Suppressor macrophage treated with lipopolysaccharide for 4 hours (primary cell): ENCODE data around the gene CCDC57.

Source experiments
- DNase-seq: peaks from one replicate; pipeline ENCODE4 v3.0.0-alpha.2; 2020

Gene CCDC57

DNA sequence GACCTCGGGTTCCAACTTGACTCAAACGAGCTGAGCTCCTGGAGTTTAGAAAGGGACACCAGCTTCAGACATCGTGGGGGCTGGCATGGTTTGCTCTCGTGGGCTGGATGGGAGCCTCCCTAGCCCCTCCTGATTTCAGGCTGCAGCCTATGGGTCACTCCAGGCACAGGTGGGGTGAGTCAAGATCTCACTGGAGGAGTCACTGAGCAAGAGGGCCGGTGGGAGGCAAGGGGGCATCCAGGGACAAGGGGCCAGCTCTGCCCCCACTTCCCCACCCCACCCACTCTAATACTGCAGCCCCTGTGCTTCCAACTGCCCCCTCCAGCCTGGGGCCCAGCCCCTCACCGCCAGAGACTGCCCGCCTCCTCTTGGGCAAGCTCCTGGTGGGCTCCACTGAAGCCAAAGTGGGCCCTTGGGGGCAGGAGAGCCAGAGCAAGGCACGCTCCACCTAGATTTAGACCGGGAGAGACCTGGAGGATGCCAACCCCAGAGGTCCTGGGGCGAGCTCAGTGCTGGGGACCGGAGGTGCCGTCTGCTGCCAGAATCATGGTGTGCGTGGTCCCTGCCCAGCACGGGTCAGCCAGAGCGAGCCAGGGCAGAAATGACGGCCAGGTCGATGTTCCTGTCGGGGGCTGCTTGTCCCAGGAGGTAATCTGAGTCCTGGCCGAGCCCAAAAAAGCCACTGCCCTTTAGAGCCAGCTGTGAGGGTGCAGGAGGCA lies 22.6 kb upstream of the CCDC57 start:
- no peak for DNase-seq

DNA sequence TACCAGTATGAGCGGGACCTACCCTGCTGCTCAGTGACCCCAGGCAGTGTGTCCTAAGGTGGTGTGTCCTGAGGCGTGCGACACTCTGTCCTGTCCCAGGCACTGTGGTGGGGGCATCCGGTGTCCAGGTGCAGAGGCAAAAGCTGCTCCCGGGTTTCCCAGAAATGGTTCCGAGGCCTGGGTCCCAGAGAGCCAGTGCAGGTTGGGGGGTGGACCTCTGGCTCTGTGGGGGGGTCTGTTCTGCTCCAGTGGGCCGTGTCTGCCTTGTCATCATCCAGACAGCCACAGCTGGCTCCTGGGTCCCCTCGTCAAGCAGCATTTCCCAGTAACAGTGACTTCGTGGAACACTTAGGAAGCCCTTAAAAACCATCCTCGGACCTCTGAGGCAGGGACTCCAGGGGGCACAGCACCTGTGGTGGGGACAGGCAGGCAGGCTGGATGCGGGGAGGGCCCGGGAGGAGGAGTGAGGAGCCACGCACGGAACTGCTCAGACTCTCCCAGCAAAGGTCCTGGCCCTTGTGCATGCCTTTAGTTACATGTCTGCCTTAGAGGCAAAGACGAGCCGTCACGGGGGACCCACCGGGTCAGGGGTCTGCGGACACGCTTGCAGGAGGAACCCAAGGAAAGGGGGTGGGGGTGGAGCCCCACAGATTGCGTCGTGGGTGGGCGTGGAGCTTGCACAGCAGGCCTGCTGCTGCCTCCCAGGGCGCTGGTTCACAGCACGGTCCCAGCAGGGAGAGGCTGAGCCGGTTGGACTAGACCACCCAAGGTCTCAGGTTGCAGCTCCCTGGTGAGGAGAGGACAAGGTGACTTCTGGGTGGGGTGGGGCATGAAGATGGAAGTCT lies 21.8 kb upstream of the CCDC57 start:
- no peak for DNase-seq

DNA sequence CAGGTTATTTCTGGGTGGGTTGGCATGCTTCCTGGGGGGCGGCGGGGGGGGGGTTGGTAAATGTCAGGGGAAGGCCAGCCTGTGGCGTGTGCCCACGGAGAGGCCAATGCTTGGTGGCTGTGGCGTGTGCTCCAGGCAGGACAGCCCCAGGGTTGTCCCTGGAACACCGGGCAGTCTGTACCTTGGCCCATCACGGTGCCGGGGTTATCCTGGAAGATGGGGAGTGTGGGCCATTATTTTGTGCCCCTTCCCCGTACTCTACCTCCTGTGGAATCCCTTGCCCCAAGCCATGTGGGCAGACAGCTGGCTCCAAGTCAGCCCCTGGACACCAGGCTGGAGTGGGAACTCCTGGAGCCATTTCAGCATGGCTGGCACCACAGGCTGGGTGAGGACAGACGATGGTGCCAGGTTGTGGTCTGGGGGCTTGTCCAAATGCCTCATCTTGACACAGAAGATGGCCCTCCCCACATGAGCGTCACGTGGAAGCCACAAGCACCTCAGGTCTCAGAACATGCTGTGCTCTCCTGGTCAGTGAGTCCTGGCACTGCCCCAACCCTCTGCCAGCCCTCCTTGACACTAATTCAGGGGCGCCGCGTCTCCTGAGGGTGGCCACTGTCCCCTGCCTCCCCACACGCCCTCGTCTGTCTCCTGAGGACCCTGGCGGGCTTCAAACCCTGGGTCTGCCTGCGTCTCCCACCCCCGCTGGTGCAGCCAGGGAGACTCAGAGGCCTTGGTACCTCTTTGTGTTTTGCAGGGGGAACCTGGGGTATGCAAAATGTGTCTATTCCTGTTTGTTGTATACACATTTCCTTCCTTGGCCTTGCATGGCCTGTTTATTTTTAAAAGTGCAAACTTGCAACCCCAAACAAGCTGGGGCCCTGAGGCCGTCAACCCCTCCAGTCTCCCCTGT lies 20.5 kb upstream of the CCDC57 start:
- DNase-seq = no peak

DNA sequence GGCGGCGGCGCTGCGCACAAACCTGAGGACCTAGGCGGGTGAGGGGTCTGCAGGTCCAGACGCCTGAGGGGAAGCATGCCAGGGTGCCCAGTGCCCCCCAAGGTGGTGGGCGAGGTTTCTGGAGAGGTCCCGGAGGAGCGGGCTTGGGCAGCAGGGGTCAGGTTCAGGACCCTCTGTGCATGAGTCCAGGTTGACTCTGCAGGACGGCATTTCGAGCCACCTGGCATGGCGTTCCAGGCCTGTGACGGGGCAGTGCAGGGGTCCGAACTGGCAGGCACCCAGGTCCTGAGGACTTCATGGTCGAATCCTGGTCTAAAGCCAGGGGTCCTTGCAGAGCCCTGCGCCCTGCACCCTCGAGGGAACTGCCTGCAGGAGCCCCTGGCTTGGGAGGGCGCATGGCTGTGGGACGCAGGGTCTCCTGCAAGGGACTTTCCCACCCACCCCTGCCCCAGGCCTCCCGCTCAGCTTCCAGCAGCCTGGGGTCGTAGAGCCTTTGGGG lies 19.7 kb upstream of the CCDC57 start:
- no peak for DNase-seq

DNA sequence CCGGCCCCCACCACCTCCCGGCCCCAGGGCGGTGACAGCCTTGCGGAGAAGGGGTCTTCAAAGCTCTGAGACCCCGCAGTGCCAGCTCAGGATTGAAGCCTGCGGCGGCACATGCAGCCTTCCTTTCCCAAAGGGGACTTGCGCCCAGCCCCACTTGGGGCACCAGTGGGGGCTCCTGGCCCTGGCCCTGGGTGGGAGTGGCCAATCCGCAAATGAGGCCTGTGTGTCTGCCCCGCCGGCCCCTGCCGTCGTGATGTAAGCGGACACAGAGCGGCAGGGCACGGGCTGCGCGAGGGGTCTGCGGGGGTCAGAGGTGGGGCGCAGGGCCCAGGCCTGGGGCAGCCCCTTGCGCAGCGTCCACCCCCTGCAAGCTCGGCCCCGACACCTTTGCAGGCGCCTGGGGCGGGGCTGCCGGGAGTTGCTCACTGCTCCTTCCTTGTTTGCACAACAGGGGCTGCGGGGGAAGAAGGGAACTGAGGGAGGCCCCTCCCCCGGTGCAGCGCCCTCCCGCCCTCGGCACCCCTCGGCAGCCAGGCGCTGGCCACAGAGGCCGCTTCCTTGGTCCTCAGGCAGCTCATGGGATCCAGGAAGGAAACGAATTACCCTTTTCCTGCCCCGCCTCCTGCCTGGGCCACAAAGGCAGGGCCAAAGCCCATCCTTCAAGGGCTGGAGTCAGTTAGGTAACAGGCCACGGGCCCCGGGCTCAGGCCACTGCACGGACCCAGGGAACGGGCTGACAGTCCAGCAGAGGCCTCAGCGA lies 19.1 kb upstream of the CCDC57 start:
- DNase-seq = peak; percentile 89

DNA sequence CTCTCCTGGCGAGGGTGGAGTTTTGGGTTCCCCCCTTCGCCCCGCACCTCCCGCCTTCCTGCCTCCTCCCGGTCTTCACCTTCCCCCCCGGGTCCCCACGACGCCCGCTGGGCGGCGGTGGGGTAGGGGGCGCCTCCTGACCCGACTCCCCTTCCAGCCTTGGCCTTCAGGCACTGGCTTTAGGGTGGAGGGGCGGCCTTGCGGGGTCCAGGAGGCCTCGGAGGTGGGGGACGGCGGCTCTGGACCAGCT lies 18.6 kb upstream of the CCDC57 start:
- DNase-seq = no peak

DNA sequence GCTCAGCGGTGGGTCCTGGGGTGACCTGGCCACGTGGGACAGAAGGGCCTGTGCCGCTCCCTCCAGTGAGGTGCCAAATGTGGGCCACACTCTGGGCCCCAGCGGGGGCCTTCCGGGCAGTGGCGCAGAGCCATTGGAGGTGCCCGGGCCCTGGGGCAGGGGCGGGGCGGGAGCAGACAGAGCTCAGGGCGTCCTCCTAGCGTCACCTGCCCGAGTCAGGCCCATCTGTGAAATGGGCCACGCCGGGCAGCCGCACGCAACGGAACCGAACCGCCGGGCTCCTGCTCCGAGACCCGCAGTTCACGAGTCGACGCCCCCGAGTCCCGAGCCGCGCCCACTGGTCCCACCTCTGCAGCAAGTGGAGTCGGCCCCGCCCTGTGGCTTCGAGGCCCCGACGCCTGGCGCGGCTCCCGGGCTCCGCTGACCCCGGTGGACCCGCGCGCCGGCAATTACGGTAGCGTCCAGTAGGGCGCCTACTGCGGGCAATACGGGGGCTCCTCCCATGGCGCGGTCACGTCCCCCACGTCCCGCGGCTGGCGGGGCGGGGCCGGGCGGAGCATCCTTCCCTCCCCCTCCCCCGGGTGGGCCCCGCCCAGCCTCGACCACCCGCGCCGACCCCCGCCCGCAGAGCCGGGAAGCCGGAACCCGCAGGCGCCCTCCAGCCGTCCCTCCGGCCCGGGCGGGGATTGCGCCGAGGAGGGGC lies 18.1 kb upstream of the CCDC57 start:
- DNase-seq = peak; percentile 93

DNA sequence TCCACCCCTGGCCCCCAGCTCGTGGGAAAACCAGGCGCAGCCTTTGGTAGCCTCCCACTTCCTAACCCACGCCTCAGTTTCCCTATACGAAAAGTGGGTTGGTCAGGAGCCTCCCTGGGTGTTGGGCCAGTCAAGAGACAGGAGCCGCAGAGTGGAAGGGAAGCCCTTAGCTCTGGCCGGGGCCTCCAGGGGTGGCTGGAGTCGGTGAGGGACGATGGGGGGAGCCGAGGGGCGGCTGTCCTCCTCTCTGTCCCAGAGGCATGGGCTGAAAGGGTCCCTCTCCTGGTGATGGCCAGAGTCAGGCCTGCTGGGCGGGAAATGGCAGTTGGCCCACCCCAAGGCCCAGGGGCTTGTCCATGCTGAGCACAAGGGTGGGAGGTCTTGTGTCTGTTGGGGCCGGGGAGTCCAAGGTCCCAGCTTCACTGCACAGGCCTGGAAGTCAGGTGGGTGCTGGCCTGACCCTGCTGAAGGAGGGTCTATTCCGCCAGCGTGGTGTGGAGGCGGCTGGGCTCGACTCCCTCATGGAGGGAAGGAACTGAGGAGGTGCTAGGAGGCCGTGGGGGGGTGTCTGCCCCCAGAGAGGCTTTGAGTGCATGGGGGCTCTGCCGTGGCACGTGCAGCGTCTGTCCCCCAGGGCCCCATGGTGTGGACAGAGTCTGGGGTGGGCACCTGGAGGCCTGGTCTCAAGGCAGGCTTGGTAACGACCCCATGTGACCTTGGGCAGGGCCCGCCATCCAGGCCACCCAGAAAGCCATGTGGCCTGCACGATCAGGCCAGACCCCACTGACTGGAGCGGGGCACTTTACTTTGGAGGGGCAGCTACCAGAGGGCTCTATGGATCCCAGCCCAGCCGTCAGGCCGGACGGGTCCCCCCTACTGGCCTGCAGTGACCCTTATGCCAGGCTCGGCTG lies 17.3 kb upstream of the CCDC57 start:
- no peak for DNase-seq

DNA sequence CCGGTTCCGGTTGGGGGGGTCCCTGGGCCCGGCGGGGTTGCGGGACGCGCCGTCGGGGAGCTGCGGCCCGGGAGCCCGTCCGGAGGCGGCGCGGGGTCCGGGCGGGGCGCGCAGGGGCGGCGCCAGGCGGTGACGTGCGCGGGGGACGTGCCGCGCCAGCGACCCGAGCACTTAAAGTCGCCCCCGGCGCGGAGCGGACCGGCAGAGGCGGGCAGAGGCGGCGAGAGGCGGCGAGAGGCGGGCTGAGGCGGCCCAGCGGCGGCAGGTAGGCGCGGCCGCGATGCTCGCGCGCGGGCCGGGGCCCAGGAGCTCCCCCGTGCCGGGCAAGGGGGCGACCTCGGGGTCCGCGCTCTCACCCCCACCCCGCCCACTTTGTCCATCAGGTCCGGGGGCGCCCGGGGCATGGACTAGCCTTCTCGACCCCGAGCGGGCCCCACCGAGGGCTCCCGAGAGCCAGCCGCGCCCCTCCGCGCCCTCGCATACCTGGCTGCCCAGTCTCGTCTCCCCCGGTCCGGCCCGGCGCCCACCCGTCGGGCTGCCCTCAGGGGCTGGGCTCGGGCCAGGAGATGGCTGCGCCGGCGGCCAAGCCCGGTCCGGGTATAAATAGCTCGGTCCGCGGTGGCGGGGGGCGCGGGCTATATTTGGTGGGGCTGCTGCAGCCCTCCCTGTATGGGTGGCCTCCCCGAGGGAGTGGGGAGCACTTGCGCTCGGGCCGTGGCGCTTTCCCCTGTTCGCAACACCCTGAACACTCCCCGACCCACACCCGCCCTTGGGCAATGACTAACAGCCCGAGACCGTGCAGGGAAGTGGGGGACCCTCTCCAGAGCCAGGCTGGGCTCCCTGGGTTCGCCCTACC lies 16.4 kb upstream of the CCDC57 start, which contains the start of gene SLC16A3:
TSS of gene SLC16A3 (plus strand) at position 201 of the 856 bp plus-strand sequence. CDS start 6,967 bp downstream, outside the sequence.
- peak; percentile 89 for DNase-seq

DNA sequence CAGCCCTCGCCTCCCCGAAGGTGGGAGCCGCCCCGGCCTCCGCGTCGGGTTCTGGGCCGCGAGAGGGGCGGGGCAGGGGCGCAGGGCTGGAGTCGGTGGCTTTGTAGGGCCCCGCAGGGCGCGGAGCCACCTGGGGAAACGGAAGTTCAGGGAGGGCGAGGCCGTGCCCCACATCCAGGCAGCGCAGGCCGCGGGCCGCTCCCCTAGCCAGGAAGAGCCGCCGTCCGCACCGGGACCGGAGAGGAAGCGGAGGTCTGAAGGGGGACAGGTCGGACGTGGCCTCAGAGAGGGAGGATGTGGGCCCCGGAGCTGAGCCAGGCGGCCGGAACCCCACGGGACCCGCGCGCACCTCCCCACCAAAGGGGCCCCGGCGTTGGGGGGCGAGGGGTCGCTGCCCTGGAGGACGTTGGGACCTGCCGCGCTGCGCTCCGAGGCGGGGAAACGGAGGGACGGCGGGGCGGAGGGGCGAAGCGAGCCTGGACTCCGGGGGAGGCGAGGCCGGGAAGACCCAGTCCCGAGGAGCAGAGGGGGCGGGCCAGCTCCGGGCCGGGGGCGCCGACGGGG lies 15.7 kb upstream of the CCDC57 start:
- peak; percentile 50 for DNase-seq

DNA sequence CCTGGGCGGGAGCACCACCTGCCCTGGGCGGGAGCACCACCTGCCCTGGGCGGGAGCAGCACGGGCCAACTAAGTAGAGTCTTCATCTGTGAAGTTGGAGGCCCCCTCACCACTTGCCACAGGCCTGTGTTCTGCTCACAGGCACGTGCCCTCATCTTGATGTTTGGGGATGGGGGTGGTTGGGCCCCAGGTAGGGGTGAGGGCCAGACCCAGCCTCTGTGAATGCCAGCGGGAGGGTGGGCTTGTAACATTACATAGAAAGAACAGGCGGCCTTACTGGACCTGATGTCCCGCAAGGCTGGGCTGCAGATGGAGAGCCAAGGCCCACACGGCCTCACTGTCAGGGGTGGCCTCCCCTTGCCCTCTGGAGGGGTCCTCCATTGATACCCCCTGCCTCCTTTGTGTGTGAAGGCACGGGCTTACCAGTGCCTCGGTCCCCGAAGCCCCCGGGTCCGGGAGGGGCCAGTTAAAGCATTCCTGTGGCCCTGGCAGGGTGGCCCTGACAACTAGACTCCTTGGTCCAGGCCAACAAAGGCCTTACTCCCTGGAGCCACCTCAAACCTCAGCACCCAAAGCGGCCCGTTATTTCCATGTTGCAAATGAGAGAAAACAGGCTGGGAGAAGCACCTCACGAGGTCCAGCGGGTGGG lies 15.1 kb upstream of the CCDC57 start:
- no peak for DNase-seq

DNA sequence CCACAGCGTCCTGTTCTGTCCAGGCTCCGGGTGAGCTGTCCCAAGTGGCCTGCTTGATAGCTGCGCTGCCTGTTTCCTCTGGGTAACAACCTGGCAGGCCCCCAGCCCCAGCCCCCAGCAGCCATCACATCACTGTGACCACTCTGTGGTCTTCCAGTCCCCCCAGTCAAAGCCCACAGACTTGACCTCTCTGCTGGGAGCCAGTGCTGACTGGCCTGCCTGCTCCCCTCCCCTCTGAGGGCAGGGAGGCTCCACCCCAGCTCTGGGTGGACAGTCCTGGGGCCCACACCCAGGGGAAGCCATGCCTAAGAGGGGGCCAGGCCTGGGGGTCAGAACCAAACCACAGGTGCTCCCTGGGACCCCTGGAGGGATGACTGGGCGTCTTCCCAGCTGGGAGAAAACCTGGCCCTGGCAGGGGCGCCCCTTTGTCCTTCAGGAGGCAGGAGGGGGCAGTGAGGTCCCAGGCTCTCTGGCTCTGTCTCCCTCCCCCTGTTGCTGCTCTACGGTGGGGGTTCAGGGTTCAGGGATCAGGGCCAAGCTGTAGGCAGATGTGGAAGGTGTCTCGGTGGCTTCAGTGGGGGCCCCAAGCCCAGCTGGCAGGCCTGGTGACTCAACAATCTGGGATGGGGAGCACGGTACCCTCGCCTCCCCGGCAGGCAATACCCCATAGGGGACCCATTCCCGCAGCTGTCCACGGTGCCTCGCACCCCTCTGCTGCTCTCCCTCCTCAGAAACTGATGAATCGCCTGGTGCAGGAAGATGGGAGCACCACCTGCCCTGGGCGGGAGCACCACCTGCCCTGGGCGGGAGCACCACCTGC lies 14.4 kb upstream of the CCDC57 start:
- DNase-seq = no peak

DNA sequence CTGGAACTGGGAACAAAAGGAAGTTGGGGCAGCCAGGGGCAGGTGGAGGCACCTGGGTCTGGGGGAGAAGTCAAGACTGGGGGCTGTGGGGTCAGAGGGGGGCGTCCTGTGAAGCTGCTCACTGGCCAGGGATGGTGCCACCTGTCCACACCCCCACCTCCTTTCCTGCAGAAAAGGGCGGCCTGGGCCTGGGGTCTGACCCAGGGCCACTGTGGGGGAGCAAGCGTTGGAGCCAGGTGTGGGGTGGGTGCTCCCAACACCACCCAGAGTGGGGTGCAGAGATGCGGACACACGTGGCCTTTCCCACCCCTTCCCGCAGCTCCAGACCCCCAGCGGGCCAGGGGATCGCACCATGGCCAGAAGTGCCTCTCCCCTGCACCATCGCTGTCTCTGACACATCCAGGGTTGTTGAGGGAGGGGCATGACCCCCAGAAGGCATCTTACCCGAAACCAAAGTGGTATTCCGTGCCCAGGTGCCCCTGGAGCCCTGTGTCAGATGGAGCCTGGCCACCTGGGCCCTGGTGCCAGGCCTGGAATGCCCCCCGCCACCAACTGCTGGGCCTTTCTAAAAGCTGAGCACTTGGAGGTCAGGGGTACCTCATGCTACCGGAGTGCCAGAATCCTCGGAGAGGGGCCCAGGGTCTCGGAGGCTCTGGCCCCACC lies 13.6 kb upstream of the CCDC57 start:
- no peak for DNase-seq

DNA sequence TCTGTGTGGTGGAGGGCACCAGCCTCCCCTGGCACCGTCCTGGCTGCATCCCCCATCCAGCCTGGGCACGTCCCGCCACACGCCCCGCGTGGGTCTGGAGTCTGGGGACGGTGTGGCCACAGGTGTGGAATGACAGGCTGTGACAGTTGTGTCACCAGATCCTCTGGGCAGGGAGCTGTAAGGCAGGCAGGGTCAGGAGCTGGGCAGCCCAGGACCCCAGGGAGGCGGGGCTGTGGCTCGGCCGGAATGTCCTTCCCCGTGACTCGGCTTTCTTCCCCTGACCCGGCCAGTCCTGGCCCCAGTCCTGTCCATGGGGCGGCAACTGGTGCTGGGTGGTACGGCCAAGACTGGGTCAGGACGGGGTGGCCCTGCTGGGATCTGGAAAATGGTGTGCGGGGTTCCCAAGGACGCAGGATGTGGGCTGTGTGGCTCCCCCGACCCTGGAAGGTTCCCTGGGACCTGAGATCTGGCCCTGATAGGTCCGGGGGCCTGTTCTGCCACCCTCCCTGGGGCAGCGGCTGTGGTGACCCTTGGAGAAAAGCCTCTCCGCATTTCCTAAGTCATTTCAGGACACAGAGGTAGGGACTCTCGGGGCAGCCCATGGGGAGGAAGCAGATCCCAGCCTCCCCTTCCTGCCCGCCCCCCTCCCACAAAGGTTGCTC lies 12.9 kb upstream of the CCDC57 start:
- DNase-seq = no peak

DNA sequence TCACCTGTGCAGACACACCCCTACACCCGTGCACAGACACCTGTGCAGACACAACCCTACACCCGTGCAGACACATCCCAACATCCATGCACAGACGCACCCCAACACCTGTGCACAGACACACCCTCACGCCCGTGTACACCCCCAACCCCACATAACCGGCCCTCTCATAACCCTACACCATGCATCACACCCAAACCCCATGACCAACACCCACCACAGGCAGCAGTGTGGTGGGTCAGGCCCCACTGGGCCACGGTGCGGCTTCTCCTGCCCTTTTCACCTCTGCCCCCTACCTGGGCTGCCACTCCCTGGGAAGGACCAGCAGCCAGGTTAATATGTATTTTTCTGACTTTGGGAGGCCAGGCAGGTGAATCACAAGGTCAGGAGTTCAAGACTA lies 12.0 kb upstream of the CCDC57 start:
- no peak for DNase-seq

DNA sequence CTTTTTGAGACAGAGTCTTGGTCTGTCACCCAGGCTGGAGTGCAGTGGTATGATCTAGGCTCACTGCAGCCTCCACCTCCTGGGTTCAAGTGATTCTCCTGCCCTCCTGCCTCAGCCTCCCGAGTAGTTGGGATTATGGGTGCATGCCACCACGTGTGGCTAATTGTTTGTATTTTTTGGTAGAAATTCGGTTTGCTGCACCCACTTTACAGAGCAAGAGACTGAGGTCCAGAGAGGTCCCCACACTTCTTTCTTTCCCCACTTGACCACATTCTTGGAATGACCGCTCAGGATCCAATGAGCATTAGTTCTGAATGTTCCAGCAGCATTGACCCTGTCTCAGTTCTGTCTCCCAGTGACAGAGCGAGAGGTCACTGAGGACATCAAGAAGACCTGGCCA lies 10.9 kb upstream of the CCDC57 start:
- no peak for DNase-seq

DNA sequence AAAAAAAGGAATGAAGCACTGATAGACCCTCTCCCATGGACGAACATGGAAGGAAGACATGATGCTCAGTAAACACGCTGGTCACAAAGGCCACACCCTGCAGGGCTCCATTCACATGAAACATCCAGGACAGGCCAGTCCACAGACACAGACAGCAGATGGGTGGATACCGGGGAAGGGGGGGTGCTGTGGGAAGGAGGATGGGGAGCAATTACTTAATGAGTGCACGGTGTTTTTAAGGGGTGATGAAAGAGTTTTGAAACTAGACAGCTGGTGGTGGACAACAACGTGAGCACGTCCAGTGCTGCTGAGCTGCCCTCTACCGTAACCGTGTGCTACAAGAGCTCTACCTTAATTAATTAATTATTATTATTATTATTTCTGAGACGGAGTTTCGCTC lies 10.2 kb upstream of the CCDC57 start:
- no peak for DNase-seq
